ENCODE results near the gene PRPF39.

PRPF39 gene

GRCh38 chr14:45066667-45067066, 17.2 kb upstream of the PRPF39 start:
- ATAC-seq = no peak
- no peak for TF ChIP-seq RARB (CRISPR knock-in tag; IDR thresholded peaks at IDR 0.05)
- TF ChIP-seq PPARA (CRISPR knock-in tag; IDR thresholded peaks at IDR 0.05; ENCODE audit: borderline replicate concordance) = no peak
- TF ChIP-seq ESRRG (CRISPR knock-in tag; IDR thresholded peaks at IDR 0.05) = no peak
- no peak for TF ChIP-seq POU6F1 (CRISPR knock-in tag; IDR thresholded peaks at IDR 0.05; ENCODE audit: borderline replicate concordance, low read depth)
- TF ChIP-seq ISL1 (CRISPR knock-in tag; IDR thresholded peaks at IDR 0.05) = no peak
- no peak for TF ChIP-seq ZFP30 (CRISPR knock-in tag; IDR thresholded peaks at IDR 0.05)
- no peak for TF ChIP-seq CSRNP3 (CRISPR knock-in tag; IDR thresholded peaks at IDR 0.05)
- TF ChIP-seq SNAI2 (CRISPR knock-in tag; IDR thresholded peaks at IDR 0.05) = no peak
- TF ChIP-seq ZNF8 (CRISPR knock-in tag; IDR thresholded peaks at IDR 0.05) = no peak
- TF ChIP-seq TOX (CRISPR knock-in tag; IDR thresholded peaks at IDR 0.05; ENCODE audit: borderline replicate concordance) = no peak
- no peak for TF ChIP-seq OSR1 (CRISPR knock-in tag; IDR thresholded peaks at IDR 0.05)
- no peak for TF ChIP-seq ZFP3 (CRISPR knock-in tag; IDR thresholded peaks at IDR 0.05)
- TF ChIP-seq BACH2 (CRISPR knock-in tag; IDR thresholded peaks at IDR 0.05; ENCODE audit: borderline replicate concordance) = no peak
- no peak for TF ChIP-seq CREB5 (CRISPR knock-in tag; IDR thresholded peaks at IDR 0.05; ENCODE audit: low read depth)
- no peak for TF ChIP-seq ZC3H10 (CRISPR knock-in tag; IDR thresholded peaks at IDR 0.05)

GRCh38 chr14:45068396-45068795, 15.5 kb upstream of the PRPF39 start:
- TF ChIP-seq BACH2 (CRISPR knock-in tag; IDR thresholded peaks at IDR 0.05; ENCODE audit: borderline replicate concordance) = no peak
- peak; percentile 21; the same call in 1 of the 2 replicates for TF ChIP-seq ISL1 (CRISPR knock-in tag; IDR thresholded peaks at IDR 0.05)
- no peak for TF ChIP-seq ARNTL (CRISPR knock-in tag; IDR thresholded peaks at IDR 0.05; ENCODE audit: borderline replicate concordance, low read depth)
- no peak for ATAC-seq

- no peak for ATAC-seq
- TF ChIP-seq ZNF565 (CRISPR knock-in tag; conservative IDR thresholded peaks at IDR 0.05; ENCODE audit: low read depth) = no peak
Measured at GRCh38 chr14:45070215-45070614, 13.7 kb upstream of the PRPF39 start.

GRCh38 chr14:45072126-45072525, 11.8 kb upstream of the PRPF39 start:
- no peak for ATAC-seq
- TF ChIP-seq ZNF8 (CRISPR knock-in tag; IDR thresholded peaks at IDR 0.05) = no peak
- no peak for TF ChIP-seq POU6F1 (CRISPR knock-in tag; IDR thresholded peaks at IDR 0.05; ENCODE audit: borderline replicate concordance, low read depth)

GRCh38 chr14:45073231-45073879, 10.6 kb upstream of the PRPF39 start:
- ATAC-seq = no peak
- TF ChIP-seq ARNTL (CRISPR knock-in tag; IDR thresholded peaks at IDR 0.05; ENCODE audit: borderline replicate concordance, low read depth) (no peak), ZC3H10 (CRISPR knock-in tag; IDR thresholded peaks at IDR 0.05) (no peak), OSR1 (CRISPR knock-in tag; IDR thresholded peaks at IDR 0.05) (no peak), CREB5 (CRISPR knock-in tag; IDR thresholded peaks at IDR 0.05; ENCODE audit: low read depth) (no peak), SNAI2 (CRISPR knock-in tag; IDR thresholded peaks at IDR 0.05) (no peak), ESRRG (CRISPR knock-in tag; IDR thresholded peaks at IDR 0.05) (no peak), PPARA (CRISPR knock-in tag; IDR thresholded peaks at IDR 0.05; ENCODE audit: borderline replicate concordance) (no peak), ZNF8 (CRISPR knock-in tag; IDR thresholded peaks at IDR 0.05) (no peak)

Data from SK-N-SH treated with all-trans-retinoic acid at 6 μM for 48 hours (cell line).